Thoracic aorta (tissue), 2 donors: ENCODE data around the gene PIK3CA. TPM values are rescaled to one million over a fixed set of nuclear protein-coding genes. Genes with fewer than 3 reads are reported as not detected.
"Not testable (repeated sequence)": the region's sequence is repeated elsewhere in the genome, so short reads cannot be mapped to it uniquely, and the experiment has no call there.

Experiments used
- ATAC-seq: fragments of 150-250 bp; one replicate; pipeline ENCODE4 v1.8.0; 2017; ENCODE audit warnings: low read depth; ENCODE audit not compliant: insufficient number of reproducible peaks, low FRiP score
- DNase-seq: peaks from one replicate; pipeline ENCODE4 v3.0.0-alpha.2; 2020; ENCODE audit warnings: low spot score
- H3K27ac ChIP-seq, 2 donors: fragments of 200-600 bp; sonication (generic); 1 replicate in 1 of 2; 2 replicates in 1 of 2; pipeline ENCODE4 v1.5.1; 2016; ENCODE audit warnings: mild to moderate bottlenecking in 2 of 2, moderate library complexity in 2 of 2
- H3K27me3 ChIP-seq: fragments of 200-600 bp; sonication (generic); replicated peaks from 2 replicates; pipeline ENCODE4 v1.6.0; 2016; ENCODE audit warnings: mild to moderate bottlenecking; ENCODE audit not compliant: insufficient read depth
- H3K36me3 ChIP-seq: fragments of 200-600 bp; sonication (generic); one replicate; pipeline ENCODE4 v1.5.1; 2016
- H3K4me1 ChIP-seq, 2 donors: fragments of 200-600 bp; sonication (generic); 1 replicate in 1 of 2; 2 replicates in 1 of 2; pipeline versions ENCODE4 v1.5.1 to v1.6.0; 2016; ENCODE audit warnings: low read depth in 2 of 2, mild to moderate bottlenecking in 1 of 2; ENCODE audit not compliant: control insufficient read depth in 1 of 2
- H3K4me3 ChIP-seq: fragments of 200-600 bp; sonication (generic); 2 replicates; pipeline ENCODE4 v1.5.1; 2016; ENCODE audit warnings: mild to moderate bottlenecking
- H3K9me3 ChIP-seq: fragments of 200-600 bp; sonication (generic); 2 replicates; pipeline ENCODE4 v1.5.1; 2016
- CTCF ChIP-seq: fragments of 200-600 bp; sonication (generic); IDR thresholded peaks from one replicate; pipeline ENCODE4 v1.5.1; 2019; ENCODE audit warnings: antibody characterized with exemption
- total RNA-seq, 2 donors: library from RNA; depleted of rRNA; stranded (reverse); fragments of >200 nt; gene quantifications; one replicate each; pipeline versions ENCODE4 v1.1.0 to v1.2.3, GENCODE V29; 2016

The PIK3CA gene
- total RNA-seq, 2 donors from 2014 or later, result 33.9 to 39.5 TPM

DNA sequence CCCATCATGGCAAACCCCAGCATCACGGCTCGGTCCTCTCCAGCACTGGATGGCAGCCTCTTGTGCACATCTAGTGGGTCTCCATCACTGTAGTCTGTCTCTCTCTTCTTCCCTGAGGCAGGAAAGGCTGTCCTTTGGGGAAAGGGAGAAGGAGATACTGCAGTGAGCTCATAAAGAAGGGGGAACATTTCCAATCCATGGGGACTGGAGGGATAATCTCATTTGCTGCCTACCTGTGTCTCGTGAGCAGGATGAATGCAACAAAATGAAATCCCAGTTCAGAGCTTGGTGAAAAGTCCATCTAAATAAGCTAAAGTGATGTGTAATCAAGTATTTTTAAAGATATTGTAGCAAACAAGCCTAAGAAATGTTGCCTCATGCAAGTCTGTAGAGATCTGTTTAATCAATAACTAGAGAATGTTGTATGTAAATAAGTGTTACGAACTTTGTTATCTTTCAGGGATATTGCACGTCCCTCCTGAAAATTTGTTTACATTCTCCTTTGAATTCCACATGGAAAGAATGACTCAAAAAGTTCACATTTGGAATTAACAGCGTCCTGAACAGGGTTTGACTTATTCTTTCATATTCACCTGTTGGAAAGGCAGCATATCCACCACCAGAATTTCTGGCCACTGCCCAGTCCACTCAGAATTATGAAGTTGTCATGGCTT, 102.8 kb downstream of the PIK3CA start, which contains the start of gene KCNMB3:
Gene KCNMB3, minus strand, starts transcription at position 312 of the 674 bp plus-strand sequence. Its CDS starts 124 bp downstream, at position 188.
- H3K27me3 ChIP-seq, result no peaks in the 10 kb centered on the region
- DNase-seq, result no peak
- no peak for TF ChIP-seq CTCF
- no peak within 1 kb of the TSS for H3K4me3 ChIP-seq
- no peak for ATAC-seq
- no peaks in the 10 kb centered on the region for H3K9me3 ChIP-seq
- no peak within 1 kb of the TSS for H3K27ac ChIP-seq
- no peaks in the 10 kb centered on the region for H3K4me1 ChIP-seq
- H3K36me3 ChIP-seq, result no peaks in the 10 kb centered on the region

DNA sequence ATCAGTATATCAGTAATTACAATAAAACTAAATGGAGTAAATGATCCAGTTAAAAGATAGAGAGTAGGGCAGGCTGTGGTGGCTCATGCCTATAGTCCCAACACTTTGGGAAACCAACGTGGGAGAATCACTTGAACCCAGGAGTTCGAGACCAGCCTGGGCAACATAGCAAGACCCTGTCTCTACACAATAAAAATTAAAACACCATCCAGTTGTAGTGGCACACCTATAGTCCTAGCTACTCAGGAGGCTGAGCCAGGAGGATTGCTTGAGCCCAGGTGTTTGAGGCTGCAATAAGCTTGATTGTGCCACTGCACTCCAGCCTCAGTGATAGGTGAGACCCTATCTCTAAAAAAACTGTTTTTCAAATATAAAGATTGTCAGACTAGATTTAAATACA, 108.7 kb downstream of the PIK3CA start:
- no peak overlapping the region for H3K27ac ChIP-seq
- ATAC-seq, result no peak
- DNase-seq, result no peak
- peaks cover 3% of the 10 kb centered on the region for H3K9me3 ChIP-seq
- no peaks in the 10 kb centered on the region for H3K36me3 ChIP-seq
- H3K4me3 ChIP-seq, result no peak overlapping the region
- no peaks in the 10 kb centered on the region for H3K27me3 ChIP-seq
- H3K4me1 ChIP-seq, result no peaks in the 10 kb centered on the region
- no peak for TF ChIP-seq CTCF

GRCh38 chr3:179257742-179258141, 109.6 kb downstream of the PIK3CA start:
- not testable (repeated sequence) for DNase-seq, ATAC-seq

GRCh38 chr3:179258820-179259219, 110.7 kb downstream of the PIK3CA start:
- Histone ChIP-seq H3K27me3 (no peaks in the 10 kb centered on the region), H3K27ac (no peak overlapping the region), H3K36me3 (no peaks in the 10 kb centered on the region), H3K4me3 (no peak overlapping the region), H3K9me3 (peaks cover 3% of the 10 kb centered on the region), H3K4me1 (no peaks in the 10 kb centered on the region)
- no peak for TF ChIP-seq CTCF
- no peak for ATAC-seq
- DNase-seq, result no peak

More at GRCh38 chr3:179257742-179258141, 109.6 kb downstream of the PIK3CA start:
- H3K9me3 ChIP-seq, H3K27ac ChIP-seq, H3K4me1 ChIP-seq, H3K36me3 ChIP-seq, H3K27me3 ChIP-seq, H3K4me3 ChIP-seq: not testable (repeated sequence)

DNA sequence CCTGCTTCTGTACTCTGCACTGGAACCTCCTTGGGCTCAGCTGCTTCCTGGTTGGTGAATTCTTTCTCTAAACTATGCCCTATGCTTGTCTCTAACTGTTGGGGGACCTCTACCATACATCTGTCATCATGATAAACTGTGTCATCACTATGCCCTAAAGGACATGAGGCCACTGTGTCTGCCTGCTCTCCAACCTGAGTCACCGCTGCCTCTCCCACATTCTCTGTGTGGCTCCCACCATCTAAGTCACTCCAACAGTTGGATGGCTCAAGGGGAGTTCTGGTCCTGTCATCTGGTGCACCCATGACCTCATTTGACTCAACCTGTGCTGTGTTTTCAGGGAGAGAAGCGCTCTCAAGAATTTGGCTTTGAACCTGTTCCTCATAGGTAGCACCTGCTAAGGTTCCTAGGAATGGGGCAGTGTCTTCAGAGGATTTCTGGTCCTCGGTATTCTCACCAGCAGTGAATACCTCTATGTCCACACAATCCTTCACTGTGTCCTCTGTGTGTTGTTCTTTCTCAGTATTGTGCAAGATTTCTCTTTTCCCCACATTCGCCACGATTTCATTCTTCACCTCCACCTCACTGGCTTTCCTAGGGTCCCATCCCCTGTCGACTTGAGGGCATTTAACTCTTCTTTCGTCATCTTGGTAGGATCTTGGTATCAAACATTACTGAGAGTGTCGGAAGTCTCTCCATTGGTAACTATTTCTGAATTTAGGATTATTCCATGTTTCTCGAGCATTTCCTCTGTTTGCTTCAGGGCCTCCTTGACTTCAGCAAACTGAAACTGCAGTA, 112.0 kb downstream of the PIK3CA start:
- not testable (repeated sequence) for H3K9me3 ChIP-seq, H3K27me3 ChIP-seq, ATAC-seq, DNase-seq, H3K4me1 ChIP-seq, H3K36me3 ChIP-seq
- Histone ChIP-seq H3K4me3 (peak overlapping the region; percentile 94), H3K27ac (peak overlapping the region; percentile 61 to 64)
